PC-9 (cell line): ENCODE results near the gene LEMD3. TPM values are rescaled to one million over a fixed set of nuclear protein-coding genes. Genes with fewer than 3 reads are reported as not detected.

Experiments used
- BruUV-seq: library from RNA; stranded (reverse); fragments of 400-500 nt; replicated peaks from 2 replicates; lab custom pipeline; 2021; lab: Mats Ljungman, UMichigan
- CTCF ChIA-PET: fragments of 300-600 bp; sonication (Branson Sonifier 250); formaldehyde crosslinking; loops from one replicate; lab custom pipeline; 2022; ENCODE audit warnings: antibody characterized with exemption; lab: Charles Lee
- POLR2A ChIA-PET: fragments of 300-600 bp; sonication (Branson Sonifier 250); formaldehyde crosslinking; loops from one replicate; lab custom pipeline; 2022; ENCODE audit warnings: antibody characterized with exemption; ENCODE audit not compliant: unreplicated experiment; lab: Charles Lee
- DNase-seq, 2 experiments: peaks; one replicate each; pipeline versions ENCODE4 v3.0.0 to v3.0.0-alpha.2; 2015 to 2022; ENCODE audit warnings: mixed read lengths in 1 of 2
- H2AFZ ChIP-seq: fragments of 200-600 bp; sonication (generic); 2 replicates; pipeline ENCODE4 v1.8.1; 2017; ENCODE audit warnings: antibody characterized with exemption
- H3F3A ChIP-seq: fragments of 200-600 bp; sonication (generic); 2 replicates; pipeline ENCODE4 v1.8.1; 2017; ENCODE audit warnings: antibody characterized with exemption, mild to moderate bottlenecking, low read depth; ENCODE audit not compliant: insufficient read depth
- H3K27ac ChIP-seq: fragments of 200-600 bp; sonication (generic); 2 replicates; pipeline ENCODE4 v1.6.1; 2016; ENCODE audit warnings: mixed run types
- H3K27me3 ChIP-seq: fragments of 200-600 bp; sonication (generic); 2 replicates; pipeline ENCODE4 v1.6.1; 2016; ENCODE audit warnings: low read depth, mixed run types; ENCODE audit not compliant: insufficient read depth
- H3K36me3 ChIP-seq: fragments of 200-600 bp; sonication (generic); 2 replicates; pipeline ENCODE4 v1.6.1; 2016; ENCODE audit warnings: low read depth, mixed run types
- H3K4me1 ChIP-seq: fragments of 200-600 bp; sonication (generic); replicated peaks from 2 replicates; pipeline ENCODE4 v1.6.1; 2016; ENCODE audit warnings: mixed run types; ENCODE audit not compliant: insufficient read depth
- H3K4me2 ChIP-seq: fragments of 200-600 bp; sonication (generic); 2 replicates; pipeline ENCODE4 v1.6.1; 2017; ENCODE audit warnings: mixed run types
- H3K4me3 ChIP-seq: fragments of 200-600 bp; sonication (generic); 2 replicates; pipeline ENCODE4 v1.6.1; 2016; ENCODE audit warnings: mixed run types
- H3K79me2 ChIP-seq: fragments of 200-600 bp; sonication (generic); 2 replicates; pipeline ENCODE4 v1.6.1; 2017; ENCODE audit warnings: low read depth, mixed run types
- H3K9me2 ChIP-seq: fragments of 200-600 bp; sonication (generic); 2 replicates; pipeline ENCODE4 v1.8.1; 2017; ENCODE audit warnings: mild to moderate bottlenecking; ENCODE audit not compliant: insufficient read depth
- H3K9me3 ChIP-seq: fragments of 200-600 bp; sonication (generic); 2 replicates; pipeline ENCODE4 v1.8.1; 2016; ENCODE audit warnings: low read depth; ENCODE audit not compliant: insufficient read depth
- H4K20me1 ChIP-seq: fragments of 200-600 bp; sonication (generic); 2 replicates; pipeline ENCODE4 v1.8.1; 2017; ENCODE audit not compliant: insufficient read depth
- EZH2 ChIP-seq: fragments of 200-600 bp; sonication (generic); IDR thresholded peaks from 2 replicates; pipeline ENCODE4 v1.8.0; 2017; ENCODE audit warnings: antibody characterized with exemption, low read depth
- intact Hi-C: fragments of 100-400 bp; cut with micrococcal nuclease; formaldehyde crosslinking; loops from one replicate; pipeline ENCODE4 v1.10.0; 2022; ENCODE audit not compliant: unreplicated experiment
- total RNA-seq: library from RNA; stranded (reverse); gene quantifications from 2 replicates; pipeline ENCODE4 v1.2.3, GENCODE V29; 2021
- TF ChIP-seq, protein P1 (sequence below): fragments of 200-600 bp; sonication (generic); conservative IDR thresholded peaks from 2 replicates; pipeline ENCODE4 v1.6.1; 2017; ENCODE audit warnings: mixed run types, antibody characterized with exemption, mild to moderate bottlenecking, moderate library complexity

The LEMD3 gene
- total RNA-seq, 1 experiment from 2014 or later = 24.4 TPM

DNA sequence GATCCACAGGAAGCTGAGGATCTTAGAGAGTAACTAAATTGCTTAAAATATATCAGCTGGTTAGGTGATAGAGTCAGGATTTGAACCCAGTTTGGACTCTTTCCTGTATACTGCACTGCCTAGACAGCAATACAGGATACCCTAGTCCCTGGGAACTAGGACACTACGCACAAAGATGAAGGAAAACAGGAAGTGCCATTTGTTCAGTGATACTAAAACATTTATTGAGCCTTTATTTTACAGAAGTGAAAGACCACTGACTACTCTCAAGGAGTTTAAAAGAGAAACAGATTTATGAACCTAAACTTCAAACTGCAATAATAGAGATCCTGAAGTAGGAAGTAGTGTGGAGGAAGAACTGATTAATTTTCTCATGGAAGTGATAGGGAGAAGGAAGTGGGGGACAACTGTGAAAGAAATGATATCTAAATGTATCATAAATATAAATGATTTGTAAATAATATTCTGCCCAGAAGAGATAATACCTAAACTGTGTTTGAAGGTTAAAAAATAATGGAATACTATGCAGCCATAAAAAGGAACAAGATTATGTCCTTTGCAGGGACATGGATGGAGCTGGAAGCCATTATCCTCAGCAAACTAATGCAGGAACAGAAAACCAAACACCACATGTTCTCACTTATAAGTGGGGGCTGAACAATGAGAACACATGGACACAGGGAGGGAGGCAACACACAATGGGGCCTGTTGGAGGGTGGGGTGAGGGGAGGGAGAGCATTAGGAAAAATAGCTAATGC lies 127.3 kb downstream of the LEMD3 start:
- Histone ChIP-seq H3K4me1 (no peaks in the 10 kb centered on the region), H3K4me3 (no peak overlapping the region), H3K9me3 (no peaks in the 10 kb centered on the region), H3K4me2 (no peak overlapping the region), H3K9me2 (no peaks in the 10 kb centered on the region), H3K36me3 (no peaks in the 10 kb centered on the region), H2AFZ (no peak overlapping the region), H3K27me3 (no peaks in the 10 kb centered on the region), H3K27ac (no peak overlapping the region), H3K79me2 (no peaks in the 10 kb centered on the region), H3F3A (no peaks in the 10 kb centered on the region), H4K20me1 (no peaks in the 10 kb centered on the region)
- ChIA-PET POLR2A (no interaction called here), CTCF (no interaction called here)
- DNase-seq = no peak
- no TSS peak for BruUV-seq
- intact Hi-C loops = no loop called here
- TF ChIP-seq, protein P1, sequence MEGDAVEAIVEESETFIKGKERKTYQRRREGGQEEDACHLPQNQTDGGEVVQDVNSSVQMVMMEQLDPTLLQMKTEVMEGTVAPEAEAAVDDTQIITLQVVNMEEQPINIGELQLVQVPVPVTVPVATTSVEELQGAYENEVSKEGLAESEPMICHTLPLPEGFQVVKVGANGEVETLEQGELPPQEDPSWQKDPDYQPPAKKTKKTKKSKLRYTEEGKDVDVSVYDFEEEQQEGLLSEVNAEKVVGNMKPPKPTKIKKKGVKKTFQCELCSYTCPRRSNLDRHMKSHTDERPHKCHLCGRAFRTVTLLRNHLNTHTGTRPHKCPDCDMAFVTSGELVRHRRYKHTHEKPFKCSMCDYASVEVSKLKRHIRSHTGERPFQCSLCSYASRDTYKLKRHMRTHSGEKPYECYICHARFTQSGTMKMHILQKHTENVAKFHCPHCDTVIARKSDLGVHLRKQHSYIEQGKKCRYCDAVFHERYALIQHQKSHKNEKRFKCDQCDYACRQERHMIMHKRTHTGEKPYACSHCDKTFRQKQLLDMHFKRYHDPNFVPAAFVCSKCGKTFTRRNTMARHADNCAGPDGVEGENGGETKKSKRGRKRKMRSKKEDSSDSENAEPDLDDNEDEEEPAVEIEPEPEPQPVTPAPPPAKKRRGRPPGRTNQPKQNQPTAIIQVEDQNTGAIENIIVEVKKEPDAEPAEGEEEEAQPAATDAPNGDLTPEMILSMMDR = no peak
- no peak for TF ChIP-seq EZH2

Other genes with a start within 250 kb of the LEMD3 start
- gene WIF1, start 48.3 kb upstream of the LEMD3 start, total RNA-seq = not detected in 2 replicates
- 0.55 and 1.2 TPM in 2 replicates for gene MSRB3, start 109.1 kb downstream of the LEMD3 start, total RNA-seq